ENCODE results near the gene CHADL. TPM values are rescaled to one million over a fixed set of nuclear protein-coding genes. Genes with fewer than 3 reads are reported as not detected.

Gene CHADL
- total and polyA plus RNA-seq, 2 of the 8 experiments (the other 6 are each of a cell fraction or from before 2014, with no cell fraction given) = 0.78 to 1.4 TPM

GRCh38 chr22:41226723-41227655 is 13.7 kb downstream of the CHADL start (continued):
- TF ChIP-seq RNF2 (IDR thresholded peaks at IDR 0.05; ENCODE audit: borderline replicate concordance, low read depth, low read length, missing control alignments, poor library complexity, severe bottlenecking) (no peak), HDAC2 (IDR thresholded peaks at IDR 0.05; ENCODE audit: borderline replicate concordance in 1 of 2, low read depth in 2 of 2, low read length in 2 of 2) (no peak)
